GM11168 (cell line): ENCODE results near the gene DNAAF1.
"Not testable (repeated sequence)": the region's sequence is repeated elsewhere in the genome, so short reads cannot be mapped to it uniquely, and the experiment has no call there.

Experiments
- in situ Hi-C: fragments of 300-500 bp; cut with MboI; formaldehyde crosslinking; loops from one replicate; pipeline ENCODE4 v1.12.0; 2022; ENCODE audit warnings: low sequenced_read_pairs; ENCODE audit not compliant: unreplicated experiment

DNAAF1 gene

GRCh38 chr16:84144859-84145639 is at the start of gene DNAAF1, which contains the start of gene HSDL1:
TSS of gene DNAAF1 (plus strand) at chr16:84145308. CDS start at chr16:84145441, 133 bp downstream.
TSS of gene HSDL1 (minus strand) at chr16:84145177. CDS start at chr16:84131321, 13,856 bp downstream.
- in situ Hi-C loops = no loop called here

GRCh38 chr16:84095466-84095865 is 49.6 kb upstream of the DNAAF1 start:
- in situ Hi-C loops = no loop called here

- in situ Hi-C loops = no loop called here
Observed at GRCh38 chr16:84096447-84097005, 48.6 kb upstream of the DNAAF1 start.

DNA sequence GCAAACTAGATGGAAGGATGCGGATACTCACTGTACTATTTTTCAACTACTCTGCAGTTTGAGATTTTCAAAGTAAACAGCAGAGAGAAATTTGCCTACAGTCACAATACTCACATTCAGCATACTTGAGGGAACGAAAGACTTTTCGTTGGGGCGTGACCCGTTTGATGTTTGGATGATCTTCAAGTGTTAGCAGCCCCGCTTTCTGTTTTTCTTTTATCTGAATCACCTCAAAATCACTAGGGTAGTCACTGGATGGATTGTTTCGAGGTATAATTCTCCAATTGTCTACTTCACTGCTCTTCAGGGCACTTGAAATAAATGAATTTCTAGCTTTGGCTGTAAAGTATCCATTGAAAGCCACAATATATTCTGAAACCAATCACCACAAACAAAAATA is 46.2 kb upstream of the DNAAF1 start:
- in situ Hi-C loops = no loop called here

DNA sequence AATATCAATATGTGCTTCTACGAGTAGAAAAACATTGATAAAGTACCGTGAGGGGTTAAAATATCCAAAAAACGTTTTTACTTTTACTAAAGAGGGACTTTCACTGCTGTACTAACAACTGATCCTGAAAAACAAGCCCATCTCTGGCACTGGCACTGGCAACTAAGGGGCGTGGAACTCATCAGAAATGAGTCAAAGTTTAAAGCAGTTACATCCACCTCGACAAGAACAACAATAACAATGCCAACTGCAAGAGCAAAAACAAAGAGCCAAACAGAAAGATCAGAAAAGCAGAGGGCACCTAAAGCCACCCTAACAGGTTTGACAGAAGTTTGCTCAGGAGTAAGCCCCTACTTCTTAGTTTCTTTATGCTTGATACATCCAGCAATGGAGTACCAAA is 41.4 kb upstream of the DNAAF1 start:
- in situ Hi-C loops = no loop called here

GRCh38 chr16:84104231-84104630 is 40.9 kb upstream of the DNAAF1 start:
- in situ Hi-C loops = no loop called here

DNA sequence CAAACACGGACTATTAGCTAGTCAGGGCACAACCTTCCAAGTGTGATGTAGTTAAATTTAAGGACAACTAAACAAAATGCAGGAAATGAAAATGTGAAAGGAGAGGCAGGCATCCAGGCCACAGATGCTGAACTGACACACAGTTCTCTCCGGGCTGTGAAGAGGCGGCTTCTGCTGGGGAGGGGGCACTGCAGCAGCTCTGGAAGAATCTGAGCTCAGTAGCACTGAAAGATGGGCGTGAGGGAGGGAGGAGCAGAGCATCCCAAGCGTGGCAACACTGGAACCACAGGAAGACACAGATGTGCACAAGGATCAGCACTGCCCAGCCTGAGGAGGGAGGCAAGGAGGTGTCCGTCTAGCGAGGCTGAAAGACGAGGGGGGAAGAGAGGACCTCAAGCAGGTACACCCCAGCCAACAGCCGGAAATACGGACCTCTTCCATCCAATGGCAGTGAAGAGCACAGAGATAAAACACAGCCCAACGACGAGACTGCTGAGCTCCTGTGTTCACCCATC is 39.8 kb upstream of the DNAAF1 start:
- in situ Hi-C loops = no loop called here

DNA sequence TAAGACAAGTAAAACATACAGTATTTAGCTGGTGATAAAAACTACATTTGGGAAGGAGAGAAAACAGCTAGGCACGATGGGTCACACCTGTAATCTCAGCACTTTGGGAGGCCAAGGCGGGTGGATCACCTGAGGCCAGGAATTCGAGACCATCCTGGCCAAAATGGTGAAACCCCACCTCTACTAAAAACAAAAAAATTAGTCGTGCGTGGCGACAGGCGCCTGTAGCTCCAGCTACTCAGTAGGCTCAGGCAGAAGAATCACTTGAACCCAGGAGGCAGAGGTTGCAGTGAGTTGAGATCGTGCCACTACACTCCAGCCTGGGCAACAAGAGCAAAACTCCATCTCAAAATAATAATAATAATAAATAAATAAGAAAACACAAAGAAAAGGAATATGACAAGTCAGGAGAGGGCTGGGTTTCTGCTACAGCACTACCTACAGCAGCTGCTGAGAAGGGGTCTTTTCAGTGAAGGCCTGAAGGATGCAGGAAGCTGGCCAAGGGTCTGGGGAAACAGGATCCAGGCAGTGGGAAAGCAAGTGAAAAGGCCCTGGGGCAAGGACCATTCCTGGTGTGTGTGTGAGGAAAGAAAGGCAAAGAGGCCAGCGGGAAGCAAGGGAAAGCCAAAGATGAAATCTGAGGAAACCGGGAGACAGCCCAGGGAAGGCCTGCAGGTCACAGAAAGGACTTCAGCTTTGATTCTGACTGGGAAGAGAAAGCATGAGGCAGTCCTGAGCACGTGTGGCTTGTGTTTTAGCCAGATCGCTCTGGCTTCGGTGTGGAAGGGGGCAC is 39.0 kb upstream of the DNAAF1 start:
- in situ Hi-C loops = no loop called here

DNA sequence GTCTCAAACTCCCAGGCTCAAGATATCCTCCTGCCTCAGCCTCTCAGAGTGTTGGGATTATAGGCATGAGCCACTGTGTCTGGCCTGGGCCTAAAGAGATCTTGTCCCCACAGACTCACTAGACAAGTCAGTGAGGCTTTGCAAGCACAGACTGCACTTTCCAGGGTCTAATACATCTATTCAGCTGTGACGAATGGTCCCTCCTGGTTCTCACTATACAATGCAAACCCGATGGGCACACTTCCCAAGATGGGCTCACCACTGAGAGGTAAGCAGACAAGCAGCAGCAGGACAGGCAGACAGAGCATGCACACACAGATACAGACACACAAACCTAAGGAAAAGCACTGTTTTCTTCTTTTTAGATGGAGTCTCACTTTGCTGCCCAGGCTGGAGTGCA is 37.2 kb upstream of the DNAAF1 start:
- in situ Hi-C loops = no loop called here

DNA sequence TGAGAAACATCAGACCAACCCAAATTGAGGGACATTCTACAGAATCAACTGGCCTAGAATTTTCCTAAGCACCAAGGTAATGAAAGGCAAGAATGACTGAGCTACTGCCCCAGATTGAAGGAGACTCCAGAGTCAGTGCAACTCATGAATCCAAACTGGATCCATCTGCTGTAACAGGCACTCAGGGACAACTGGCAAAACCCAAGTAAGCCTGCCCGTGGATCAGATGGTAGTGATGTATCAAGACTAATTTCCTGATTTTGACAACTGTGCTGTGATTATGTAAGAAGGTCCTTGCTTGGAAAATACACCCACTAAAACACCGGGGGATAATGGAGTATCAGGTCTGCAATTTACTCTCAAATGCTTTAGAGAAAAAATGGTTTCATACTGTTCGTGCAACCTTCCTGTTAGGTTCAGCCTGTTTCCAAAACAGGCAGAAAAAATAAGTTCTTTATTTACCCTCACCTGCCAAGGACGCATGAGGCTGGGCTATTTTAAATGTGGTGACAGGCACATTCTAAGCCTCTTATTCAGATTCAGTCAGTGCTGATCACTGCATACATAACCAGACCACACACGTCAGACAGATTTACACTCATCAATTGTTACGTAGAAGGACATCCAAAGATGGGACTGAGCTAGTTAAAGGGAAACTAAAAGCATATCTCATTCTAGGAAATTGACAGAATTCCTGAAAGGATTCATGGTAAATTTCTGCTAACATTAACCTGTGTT is 35.3 kb upstream of the DNAAF1 start:
- in situ Hi-C loops = no loop called here

GRCh38 chr16:84110527-84110926 is 34.6 kb upstream of the DNAAF1 start:
- in situ Hi-C loops = no loop called here

DNA sequence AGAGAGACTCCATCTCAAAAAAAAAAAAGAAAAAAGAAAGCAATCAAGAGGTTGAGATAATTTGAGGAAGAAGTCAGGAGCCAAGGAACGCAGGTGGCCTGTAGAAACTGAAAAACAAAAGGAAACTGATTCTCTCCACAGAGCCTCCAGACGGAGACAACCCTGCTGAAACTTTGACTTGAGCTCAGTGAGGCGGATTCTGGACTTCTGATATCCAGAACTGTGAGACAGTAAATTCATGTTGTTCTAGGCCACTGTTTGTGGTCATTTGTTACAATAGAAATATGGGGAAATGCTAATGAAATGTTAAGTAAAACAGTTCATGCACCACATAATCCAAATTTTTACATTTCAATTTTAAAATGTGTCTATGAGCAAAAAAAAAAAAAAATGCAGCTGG is 33.6 kb upstream of the DNAAF1 start:
- in situ Hi-C loops = no loop called here

DNA sequence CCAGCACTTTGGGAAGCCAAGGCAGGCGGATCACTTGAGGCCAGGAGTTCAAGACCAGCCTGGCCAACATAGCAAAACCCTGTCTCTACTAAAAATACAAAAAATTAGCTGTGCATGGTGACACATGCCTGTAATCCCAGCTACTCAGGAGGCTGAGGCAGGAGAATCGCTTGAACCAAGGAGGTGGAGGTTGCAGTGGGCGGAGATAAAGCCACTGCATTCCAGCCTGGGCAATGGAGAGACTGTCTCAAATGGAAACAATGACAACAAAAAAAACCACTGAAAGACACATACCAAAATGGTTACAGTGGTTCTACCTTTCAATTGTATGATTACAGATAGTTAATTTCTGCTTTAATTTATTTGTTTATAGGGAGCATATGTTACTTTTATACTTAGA is 33.2 kb upstream of the DNAAF1 start:
- in situ Hi-C loops = not testable (repeated sequence)

DNA sequence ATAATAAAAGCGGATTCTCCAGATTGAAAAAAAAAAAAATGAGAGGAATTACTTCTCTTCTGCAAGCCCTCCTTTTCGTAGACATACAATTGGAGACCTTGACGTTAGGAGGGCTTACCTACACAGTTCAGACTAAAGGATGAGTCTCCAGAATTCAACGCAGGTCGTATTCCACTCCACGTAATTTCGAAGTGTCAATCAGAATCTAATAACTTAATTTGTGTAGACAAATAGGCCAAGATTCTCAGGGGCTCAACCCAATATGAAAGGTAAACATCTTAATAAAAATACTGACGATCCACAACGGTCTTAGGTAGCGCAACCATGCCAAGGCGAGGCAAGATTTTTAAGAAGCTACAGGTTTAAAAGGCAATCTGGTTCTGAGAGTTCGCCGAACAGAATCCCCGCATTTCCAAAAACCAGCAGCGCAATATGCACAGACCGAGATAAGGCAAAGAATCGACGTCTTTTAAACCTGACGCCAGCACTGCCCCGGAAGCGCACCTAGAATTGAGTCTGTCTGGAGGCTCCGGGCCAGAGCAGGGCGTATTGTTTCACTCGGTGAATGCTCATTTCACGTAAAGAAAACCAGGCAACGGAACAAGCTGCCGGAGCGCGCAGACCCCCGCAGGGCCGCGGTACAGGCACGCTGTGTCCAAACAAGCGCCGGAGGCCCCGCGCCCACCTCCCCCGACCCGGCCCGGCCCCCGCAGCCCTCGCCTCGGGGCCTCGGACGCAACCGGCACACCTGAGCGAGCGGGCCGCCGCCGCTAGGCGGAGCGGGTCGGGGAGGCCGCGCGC is 29.0 kb upstream of the DNAAF1 start:
- in situ Hi-C loops = no loop called here

GRCh38 chr16:84116720-84117493 is 28.2 kb upstream of the DNAAF1 start, which contains the start of gene MBTPS1:
TSS of gene MBTPS1 (minus strand) at chr16:84116942. CDS start at chr16:84101783, 15,159 bp downstream.
- in situ Hi-C loops = no loop called here

DNA sequence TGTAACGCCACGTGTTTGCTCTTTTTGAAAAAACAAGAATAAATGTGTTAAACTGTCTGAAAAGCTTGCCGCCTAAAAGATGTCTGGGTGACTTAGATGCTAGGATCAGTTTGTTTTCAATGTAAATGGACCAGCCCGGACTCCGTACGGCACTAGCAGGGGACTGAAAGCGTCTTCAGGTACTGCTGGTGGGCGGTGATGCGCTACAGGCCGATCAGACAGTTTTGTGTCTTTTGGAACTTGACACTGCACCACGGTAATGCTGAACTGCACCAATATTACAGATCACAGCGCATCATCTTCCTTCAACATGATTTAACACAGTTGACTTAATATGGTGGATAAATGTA is 27.6 kb upstream of the DNAAF1 start:
- in situ Hi-C loops = no loop called here

- in situ Hi-C loops = not testable (repeated sequence)
Observed at GRCh38 chr16:84118315-84118714, 26.8 kb upstream of the DNAAF1 start.

GRCh38 chr16:84119368-84119767 is 25.7 kb upstream of the DNAAF1 start:
- in situ Hi-C loops = no loop called here

GRCh38 chr16:84120023-84120422 is 25.1 kb upstream of the DNAAF1 start:
- in situ Hi-C loops = no loop called here
